WI38 (cell line): ENCODE results near the gene CALM1.

Source experiments
- H3K4me3 ChIP-seq: 2 replicates; pipeline ENCODE4 v1.5.1; 2011; ENCODE audit warnings: low read depth, mild to moderate bottlenecking, control low read depth, low read length
- TF ChIP-seq, protein P1 (sequence below): IDR thresholded peaks from 2 replicates; pipeline ENCODE4 v1.5.1; 2012; ENCODE audit warnings: low read depth, mild to moderate bottlenecking, control low read depth, low read length

The CALM1 gene

GRCh38 chr14:90443161-90444076 lies 46.6 kb downstream of the CALM1 start:
- H3K4me3 ChIP-seq = no peak overlapping the region
- TF ChIP-seq, protein P1, sequence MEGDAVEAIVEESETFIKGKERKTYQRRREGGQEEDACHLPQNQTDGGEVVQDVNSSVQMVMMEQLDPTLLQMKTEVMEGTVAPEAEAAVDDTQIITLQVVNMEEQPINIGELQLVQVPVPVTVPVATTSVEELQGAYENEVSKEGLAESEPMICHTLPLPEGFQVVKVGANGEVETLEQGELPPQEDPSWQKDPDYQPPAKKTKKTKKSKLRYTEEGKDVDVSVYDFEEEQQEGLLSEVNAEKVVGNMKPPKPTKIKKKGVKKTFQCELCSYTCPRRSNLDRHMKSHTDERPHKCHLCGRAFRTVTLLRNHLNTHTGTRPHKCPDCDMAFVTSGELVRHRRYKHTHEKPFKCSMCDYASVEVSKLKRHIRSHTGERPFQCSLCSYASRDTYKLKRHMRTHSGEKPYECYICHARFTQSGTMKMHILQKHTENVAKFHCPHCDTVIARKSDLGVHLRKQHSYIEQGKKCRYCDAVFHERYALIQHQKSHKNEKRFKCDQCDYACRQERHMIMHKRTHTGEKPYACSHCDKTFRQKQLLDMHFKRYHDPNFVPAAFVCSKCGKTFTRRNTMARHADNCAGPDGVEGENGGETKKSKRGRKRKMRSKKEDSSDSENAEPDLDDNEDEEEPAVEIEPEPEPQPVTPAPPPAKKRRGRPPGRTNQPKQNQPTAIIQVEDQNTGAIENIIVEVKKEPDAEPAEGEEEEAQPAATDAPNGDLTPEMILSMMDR = no peak

GRCh38 chr14:90444077-90444696 lies 47.4 kb downstream of the CALM1 start:
- TF ChIP-seq, protein P1 = no peak

GRCh38 chr14:90445011-90445410 lies 48.2 kb downstream of the CALM1 start:
- no peak overlapping the region for H3K4me3 ChIP-seq
- TF ChIP-seq, protein P1 = no peak

More at GRCh38 chr14:90444077-90444696, 47.4 kb downstream of the CALM1 start:
- no peak overlapping the region for H3K4me3 ChIP-seq

- H3K4me3 ChIP-seq = no peak overlapping the region
- TF ChIP-seq, protein P1 = no peak
Observed at GRCh38 chr14:90446405-90446804, 49.6 kb downstream of the CALM1 start.

GRCh38 chr14:90447720-90448497 lies 51.1 kb downstream of the CALM1 start:
- TF ChIP-seq, protein P1 = no peak
- no peak overlapping the region for H3K4me3 ChIP-seq

DNA sequence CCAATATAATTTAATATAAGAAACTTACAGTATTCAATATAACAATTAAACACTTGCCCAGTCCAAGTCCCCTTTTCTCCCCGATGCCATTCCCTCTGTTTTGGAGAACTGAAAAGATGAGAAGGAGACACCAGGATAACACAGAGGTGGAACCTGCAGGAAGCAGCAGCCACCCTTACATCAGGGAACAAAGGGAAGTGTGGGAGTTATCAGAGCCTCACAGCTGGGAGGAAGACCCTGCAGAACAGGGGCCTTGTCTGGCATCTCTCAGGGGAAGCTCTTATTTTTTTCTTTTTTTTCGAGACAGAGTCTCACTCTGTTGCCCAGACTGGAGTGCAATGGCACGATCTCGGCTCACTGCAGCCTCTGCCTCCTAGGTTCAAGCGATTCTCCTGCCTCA lies 52.6 kb downstream of the CALM1 start:
- TF ChIP-seq, protein P1 = no peak
- H3K4me3 ChIP-seq = no peak overlapping the region

GRCh38 chr14:90450151-90450550 lies 53.3 kb downstream of the CALM1 start:
- TF ChIP-seq, protein P1 = no peak
- no peak overlapping the region for H3K4me3 ChIP-seq
